ENCODE data around the gene USP3.

USP3 gene

DNA sequence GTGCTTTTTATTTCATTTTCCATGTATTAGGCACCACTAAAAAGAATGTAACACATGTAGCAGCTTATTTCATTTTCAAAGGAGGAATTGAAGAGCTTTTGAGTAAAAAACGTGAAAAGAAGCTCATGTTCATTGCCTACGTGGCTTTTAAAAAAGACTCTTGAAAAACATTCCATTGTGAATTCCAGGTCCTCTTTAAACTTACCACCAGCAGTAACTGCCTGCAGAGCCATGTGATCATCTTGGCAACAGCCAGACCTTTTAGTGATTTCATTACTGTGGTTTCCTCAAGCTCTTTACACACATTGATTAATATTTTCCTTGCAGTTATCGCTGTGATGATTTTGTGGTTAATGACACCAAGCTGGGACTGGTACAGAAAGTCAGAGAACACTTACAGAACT lies 49.0 kb downstream of the USP3 start:
- no peak for DNase-seq

DNA sequence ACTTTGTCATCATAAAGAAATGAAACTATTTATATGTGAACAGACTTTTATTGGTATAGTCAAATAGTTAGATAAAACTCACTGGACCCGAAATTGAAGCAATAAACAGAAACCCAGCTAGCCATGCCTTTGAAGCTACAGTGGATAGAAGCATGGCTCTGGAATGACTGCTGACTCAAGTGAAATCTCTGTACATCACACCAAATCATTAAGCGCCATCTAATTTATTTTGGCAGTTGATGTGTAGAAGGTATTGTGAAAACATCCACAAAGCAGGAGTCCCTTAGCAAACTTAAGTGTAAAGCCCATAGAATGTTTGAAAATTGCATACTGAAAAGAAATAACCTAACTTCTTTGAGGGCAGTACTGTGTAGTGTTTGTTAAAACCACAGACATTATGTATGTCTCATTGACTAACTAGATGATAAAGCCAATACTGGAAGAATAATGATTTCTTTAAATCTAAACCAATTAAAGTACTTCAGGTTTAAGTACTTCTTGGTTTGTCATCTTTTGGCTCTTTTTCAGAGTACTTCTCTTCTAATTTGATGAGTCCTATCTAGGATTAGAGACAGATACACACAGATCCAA lies 50.0 kb downstream of the USP3 start:
- no peak for DNase-seq

DNA sequence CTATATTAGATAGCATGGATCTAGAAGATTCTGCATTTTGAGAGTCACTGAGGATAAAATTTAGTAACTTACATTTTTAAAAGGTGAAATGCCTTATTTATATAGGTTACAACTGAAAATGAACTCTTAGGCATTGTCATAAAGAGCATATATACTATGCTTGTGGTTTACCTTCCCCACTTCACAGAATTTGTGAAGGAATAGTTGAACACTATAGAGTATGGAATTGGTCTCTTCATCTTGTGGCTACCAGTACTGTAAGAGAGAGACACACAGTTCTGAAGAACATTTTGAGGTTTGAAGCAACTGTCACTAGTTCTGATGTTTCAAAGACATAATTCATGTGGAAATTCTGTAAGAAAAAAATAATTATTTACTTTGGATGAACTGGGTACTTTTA lies 51.1 kb downstream of the USP3 start:
- no peak for DNase-seq

DNA sequence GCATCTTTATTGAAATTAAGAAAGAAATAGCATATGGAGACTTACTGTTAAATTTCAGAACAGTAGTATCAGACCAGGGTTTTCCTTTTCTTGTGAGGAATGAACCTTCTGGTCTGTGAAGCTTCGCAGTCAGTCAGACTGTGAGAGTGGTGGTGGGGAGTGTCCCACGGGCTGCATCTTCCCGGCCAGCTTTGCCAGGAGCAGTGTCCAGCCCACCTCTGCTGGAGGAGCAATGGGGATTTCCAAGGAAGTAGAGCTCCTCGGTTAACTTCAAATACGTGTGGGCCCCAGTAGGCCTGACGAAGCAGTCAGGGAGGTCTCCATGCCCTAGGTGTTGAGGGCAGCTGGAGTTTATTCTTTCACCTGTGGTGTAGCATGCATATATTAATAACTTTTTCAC lies 51.9 kb downstream of the USP3 start:
- DNase-seq, result no peak

DNA sequence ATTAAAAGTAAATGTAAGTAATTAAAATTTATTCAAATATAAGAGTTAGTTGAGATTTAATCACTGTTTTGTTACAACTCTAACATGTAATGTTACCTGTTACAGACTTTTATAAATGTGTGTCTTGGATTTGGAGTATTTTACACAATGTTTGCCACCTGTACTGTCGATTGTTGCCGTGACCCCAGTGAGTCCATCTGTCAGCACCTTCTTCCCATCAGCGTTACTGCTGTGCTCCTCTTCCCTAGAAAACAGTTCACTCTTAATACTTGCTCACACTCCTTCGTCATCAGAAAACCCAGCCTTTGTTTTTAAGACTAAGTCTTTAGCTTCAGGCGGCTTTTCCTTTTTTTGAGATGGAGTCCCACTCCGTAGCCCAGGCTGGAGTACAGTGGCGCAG lies 52.3 kb downstream of the USP3 start:
- DNase-seq, result no peak

DNA sequence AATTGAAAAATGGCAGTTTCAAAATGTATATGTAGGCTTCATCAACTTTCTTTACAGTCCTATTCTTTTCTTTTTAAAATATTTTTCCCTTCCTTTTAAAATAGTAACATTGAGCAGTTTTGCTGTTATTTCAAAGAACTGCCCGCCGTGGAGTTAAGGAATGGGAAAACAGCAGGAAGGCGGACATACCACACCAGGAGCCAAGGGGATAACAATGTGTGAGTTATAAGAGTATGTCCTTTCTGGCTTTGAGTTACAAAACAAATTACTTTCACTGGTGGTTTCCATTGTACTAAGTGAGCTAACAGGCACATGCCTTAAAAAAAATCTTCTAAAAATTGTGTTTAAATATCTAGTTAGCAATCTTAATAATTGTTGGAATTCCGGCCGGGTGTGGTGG lies 55.4 kb downstream of the USP3 start:
- no peak for DNase-seq

DNA sequence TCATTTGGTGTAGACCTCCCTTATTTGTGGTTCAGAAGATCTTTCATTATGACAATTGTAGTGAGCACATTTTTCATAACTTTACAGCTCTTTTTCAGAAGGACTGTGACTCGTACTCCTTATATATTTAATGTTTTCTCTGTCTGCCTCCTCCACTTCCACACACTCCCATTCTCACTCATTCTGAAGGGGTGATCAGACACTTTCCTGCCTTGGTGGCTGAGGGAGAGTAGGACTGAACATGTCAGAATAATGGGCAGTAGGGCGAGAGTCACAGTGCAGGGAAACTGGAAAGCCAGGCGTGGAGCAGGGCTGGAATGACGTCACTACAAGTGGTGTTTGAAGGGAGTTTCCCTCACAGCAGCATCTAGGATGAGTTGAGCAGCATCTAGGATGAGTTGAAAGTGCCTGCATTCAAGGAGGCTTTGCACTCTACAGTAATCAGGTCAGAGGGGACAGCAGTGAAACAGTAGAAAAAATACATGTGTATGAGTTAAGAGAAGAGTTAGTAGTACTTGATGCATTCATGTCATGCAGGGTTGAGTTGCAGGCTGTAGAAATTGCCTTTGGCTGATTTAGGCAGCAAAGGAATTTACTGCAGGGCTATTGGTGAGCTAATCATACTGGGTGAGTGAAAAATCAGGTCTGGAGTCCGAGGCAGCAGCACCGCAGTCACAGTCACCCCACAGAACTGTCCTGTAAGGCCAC lies 56.5 kb downstream of the USP3 start:
- DNase-seq, result no peak

DNA sequence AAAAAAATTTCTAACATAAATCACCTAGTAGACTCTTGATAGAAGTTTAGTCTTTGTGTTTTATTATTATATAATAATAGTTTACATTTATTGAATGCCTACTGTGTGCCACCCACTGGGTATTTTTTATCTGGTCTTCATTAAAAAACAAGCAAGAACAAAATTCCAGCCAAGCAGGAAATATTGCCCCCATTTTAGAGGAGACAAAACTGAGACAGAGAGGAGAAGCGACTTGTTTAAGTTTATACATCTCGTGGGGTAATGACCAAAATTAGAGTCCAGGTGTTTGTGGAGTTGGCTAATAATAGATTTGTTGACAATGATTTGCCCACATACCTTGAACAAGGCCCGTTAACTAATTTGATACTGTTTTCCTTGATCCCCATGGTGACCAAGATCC lies 59.7 kb downstream of the USP3 start:
- no peak for DNase-seq

DNA sequence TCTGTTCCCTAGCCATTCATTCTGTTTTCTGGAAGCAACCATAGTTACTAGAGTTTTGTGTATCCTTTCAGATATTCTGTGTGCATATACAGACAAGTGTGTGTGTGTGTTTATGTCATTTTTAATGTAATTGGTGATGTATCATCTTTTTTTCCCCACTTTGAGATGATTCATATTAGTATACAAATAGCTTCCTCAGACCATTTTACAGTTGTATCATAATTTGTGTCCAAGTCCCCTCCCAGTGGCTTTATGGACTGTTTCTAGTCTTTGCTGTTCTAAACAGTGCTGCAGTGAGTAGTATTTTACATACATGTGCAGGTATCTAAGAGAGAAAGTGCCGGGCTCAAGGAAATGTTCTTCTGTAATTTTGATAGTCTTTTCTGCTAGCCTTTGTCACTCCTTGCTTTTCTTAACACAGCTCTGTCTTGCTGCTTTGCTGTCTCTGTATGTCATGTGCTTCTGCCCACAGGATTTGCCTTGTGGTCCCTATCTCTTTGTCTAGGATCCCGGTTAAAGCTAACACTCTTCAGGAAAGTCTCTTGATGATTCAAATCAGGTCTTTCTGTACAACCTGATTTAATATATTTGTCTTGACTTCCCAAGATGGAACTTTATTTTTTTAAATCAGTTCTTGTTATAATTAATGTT lies 61.3 kb downstream of the USP3 start:
- DNase-seq, result no peak

DNA sequence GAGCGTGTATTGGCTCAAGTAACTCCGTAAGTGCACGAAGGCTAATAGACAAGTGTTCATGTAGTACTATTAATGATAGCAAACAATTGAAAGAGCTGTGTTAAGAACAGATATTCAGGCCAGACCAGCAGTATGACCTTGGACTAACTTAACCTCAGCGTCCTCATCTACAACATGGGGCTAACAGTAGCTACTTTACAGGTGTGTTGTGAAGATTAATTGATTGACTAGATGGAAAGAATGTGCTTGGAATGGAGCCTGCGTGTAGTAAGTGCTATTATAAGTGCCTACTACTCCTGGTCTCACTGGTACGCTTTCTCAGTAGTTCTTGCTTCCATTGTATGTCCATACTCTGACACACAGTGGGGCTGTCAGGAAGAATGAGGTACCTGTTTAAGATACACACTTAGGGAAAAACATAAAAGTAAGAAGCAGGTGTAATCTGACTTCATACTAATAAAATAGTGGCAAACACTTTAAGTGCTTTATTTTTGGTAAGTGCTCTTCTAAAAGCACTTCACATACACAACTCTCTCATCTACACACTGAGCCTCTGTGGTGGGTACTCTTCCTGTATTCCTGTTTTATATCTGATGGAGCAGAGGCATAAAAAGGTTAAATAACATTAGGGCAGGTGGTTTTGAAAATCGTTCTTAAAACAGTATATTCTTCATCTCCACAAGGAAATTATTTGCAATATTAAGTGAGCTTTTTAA lies 68.5 kb downstream of the USP3 start:
- no peak for DNase-seq

DNA sequence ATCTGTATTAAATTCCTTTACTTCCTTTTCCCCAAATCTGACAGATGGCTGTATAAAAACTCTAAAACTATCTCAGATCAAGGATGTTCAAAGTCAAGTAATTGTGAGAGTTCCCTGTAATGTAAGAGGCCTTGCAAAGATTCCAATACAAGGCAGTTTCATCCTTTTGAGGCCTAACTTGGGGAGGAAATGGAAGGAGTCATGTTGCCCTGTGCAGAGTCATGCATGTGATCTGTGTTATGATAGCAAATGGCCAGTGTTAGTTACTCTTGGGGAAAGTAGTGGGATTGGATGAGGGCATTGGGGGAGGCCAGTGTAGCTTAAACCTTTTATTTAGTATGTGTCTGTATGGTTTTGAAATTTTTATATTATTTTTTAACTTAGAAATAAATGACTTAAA lies 69.1 kb downstream of the USP3 start:
- no peak for DNase-seq

DNA sequence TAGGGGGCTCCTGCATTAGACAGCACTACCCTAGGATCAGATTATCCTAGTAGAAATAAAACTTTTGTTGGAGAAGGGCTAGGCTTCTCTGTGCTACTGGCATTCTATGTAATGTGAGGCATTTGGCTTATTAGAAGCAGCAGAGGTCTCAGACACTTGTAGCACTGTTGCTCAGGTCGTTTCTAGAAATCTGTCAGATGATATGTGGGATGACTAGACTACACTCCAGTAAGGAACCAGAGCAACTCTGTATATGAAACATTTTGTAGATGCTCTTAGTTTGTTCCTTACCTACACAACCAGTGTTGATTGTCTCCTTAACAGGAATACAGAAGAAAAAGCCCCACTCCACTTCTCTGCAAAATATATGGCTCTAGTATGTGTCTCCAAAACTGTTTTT lies 70.9 kb downstream of the USP3 start:
- no peak for DNase-seq

DNA sequence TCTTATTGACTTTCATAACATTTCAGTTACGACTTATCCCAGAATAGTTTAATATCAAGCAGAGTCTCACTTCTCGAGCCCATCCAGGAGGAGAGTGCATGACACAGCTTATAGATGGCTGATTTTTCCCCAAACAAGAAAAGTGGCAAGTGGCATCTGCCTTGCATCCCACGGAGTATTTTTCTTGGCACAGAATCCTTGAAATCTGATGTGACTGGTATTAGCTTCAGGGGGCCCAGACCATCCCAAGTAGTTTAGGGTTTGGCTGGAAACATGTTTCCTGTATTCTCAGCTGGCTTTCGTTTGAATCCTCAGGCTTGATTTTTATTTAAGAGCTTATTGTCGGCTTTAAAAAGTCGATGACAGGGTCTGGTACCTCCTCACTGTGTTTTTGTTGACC lies 72.0 kb downstream of the USP3 start:
- no peak for DNase-seq

DNA sequence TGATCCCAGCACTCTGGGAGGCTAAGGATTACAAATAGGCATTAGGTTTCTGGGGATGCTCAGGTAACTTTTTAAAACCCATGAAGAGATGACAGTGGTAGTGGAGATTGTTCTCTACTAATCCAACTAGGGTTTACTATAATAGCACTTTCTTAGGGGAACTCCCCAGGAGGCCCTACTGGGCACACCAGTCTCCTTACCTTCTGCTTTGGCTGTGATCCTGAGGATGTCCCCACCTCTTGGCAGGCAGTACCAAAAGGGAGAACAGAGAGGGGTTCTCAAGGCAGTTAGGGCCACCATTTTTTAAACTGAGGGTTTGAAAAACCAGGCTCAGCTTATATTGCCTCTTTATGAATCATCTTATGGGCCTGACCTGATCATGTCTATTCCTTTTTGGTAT lies 77.8 kb downstream of the USP3 start:
- DNase-seq, result no peak

DNA sequence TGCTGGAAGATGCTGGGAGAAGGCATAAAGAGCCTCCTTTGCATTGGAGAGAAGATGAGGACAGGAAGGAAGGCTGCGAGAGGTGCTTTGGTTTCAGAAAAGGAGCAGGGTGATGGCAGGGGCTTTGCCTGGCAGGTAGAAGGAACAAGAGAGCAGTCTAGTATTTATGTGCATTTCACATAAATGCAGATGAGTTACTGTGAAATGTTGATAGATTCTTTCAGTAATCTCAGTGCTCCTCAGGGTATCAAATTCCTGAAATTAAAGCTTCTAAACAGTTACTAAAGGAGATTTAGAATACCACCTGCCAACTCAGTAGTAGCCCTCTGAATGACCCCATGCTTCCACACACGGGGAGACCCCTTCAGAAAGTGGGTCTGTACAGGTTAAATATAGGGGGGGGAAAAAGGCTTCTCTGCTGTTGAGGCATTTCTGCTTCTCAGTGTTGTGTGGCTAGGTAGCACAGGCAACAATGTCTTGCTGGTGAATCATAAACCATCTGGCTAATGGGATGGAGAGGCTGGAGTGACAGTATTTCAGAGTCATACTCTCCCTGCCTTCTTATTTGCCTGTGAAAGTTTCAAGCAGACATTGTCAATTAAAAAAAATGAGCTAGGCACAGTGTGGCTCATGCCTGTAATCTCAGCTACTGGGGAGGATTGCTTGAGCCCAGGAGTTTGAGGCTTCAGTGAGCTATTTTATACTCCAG lies 78.5 kb downstream of the USP3 start:
- DNase-seq, result no peak

DNA sequence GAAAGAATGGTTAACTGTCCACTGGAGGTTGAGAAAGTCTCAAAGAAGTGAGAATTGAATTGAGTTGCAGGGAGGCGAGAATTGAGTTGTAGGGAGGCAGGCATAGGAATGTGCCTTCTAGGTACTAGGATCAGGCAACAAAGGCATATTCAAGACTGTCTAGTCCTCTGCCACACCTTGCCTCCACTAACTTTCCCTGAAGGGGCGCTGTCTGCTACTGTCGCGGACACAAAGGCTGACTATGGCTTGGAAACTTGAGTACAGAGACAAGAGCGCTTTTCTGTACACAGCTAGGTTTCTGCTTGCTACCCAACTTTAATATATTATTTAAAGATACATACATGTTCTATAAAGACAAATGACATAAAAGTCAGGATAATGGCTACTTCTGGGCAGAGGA lies 82.4 kb downstream of the USP3 start:
- no peak for DNase-seq

DNA sequence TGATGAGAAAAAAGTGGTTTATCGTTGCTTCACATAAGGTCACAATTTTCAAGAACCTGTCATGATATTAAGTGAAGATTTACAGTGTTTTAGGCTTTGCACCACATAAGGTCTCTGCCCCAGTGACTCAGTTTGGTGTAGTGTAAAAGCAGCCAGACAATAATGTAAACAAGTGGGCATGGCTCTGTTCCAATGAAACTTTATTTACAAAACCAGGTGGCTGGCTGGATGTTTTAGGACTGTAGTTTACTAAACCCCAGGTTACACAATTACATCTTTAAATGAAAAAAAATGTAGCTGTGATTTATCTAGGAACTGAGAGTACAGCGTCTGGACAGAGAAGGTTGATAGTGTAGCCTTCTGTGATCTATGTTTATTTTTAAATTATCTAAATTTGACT lies 83.1 kb downstream of the USP3 start:
- no peak for DNase-seq

DNA sequence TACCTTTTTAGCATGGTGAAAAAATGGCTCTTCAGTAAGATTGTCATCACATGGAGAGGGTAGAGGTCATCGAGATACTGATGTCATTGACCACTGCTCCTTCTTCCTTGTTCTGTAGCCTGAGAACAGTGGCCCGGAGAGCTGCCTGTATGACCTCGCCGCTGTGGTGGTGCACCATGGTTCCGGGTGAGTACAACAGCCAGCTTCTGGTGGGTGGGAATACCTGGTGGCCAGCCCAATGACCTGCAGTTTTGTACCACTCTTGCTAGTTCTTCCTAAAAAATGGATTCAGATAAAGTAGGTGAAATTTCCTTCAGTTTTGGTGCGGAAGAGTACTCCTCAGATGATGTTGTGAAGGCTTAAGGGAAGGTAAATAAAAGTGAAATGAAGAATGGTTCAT lies 84.4 kb downstream of the USP3 start:
- no peak for DNase-seq

DNA sequence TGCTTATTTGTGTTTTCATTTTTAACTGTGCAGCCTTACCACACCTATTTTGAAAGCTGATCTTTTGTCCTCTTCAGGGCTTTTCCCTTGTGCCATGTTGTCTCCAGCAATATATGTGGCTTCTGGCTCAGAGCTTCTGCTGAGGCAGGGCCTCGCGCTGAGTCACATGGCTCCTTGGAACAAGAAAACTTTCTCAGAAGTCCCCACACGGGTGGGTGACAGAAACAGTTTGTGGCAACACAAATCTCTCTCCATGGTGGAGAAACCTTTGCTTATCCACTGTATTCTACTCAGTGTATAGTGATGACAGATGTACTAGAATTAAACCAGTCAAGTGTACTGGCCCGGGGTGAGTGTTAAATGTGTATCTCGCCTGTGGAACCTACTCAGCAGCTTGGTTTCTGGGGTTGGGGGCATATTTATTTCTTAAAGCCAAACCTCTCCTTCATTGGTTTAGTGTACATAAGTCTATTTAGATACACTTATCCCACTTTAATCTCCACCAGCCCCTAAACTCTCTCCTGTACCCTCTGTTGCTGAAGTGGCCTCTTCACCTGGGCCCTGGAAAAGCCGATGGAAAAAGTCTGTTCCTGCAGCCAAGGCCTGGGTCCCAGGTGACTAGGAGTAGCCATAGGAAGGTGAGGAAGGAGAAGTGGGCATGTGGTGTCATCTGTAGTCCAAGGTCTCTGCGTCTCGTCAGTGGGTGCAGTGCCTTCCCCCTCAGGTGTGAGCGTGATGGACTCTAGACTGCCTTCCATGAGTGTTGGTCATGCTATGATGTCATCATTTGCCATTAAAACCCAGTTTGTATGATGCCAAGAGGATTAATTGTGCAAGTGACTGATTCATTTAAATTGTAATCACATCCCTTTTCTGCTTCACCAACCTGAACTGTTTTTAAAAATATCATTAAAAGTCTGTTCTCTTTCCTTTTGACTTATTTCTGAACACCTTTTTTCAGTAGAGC lies 89.6 kb downstream of the USP3 start:
- DNase-seq, result no peak

DNA sequence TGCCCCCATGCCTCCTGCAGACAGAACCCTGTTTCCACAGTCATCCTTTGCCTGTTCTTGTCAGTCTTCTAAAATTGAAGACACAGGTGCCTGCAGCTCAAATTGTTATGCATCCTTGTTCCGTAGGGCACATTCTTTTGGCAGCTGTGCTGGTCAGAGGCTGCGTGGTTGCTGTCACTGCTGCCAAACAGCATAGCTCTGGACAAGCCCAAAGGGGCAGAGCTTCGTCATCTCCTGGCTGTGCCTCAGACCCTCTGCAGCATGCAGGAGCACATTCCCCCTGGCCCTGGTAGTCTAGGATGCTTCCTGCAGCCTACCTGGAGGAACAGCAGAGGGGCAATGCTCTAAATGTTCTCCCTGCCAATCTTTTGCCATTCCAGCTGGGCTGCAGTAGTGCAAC lies 90.7 kb downstream of the USP3 start:
- DNase-seq, result no peak

DNA sequence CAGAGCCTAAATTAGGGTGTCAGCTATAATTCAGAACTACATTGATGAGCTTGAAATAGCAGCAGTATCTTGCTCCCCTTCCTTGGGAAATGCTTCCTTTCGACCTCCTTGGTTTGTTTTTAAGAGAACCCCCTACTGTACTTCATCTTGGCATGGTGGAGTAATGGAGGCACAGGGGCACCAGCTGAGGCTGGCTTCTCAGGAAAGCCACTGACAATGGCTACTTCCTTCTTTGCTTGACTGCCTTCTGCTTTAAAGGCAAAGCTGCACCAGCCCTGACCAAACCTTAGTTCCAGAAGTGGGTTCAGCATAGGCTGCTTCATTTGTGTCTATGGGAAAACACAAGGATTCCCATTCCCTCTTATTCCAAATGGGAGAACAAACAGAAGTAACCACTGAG lies 91.3 kb downstream of the USP3 start:
- DNase-seq, result no peak

DNA sequence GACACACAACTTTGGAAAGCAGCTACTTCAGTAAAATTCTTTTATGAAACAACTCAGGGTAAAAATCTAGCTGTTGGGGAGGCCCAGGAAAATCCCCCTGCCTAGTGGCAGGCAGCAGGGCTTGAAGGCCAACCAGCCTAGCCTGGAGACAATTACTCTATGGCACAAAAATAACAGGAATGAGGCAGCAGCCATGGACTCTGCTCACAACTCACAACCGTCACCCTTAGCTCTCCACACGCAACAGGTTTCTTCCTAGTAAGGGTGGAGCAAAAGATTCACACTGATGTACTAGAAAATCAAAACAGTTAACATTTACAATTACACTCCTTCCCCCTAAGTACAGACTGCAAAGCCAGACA lies 92.3 kb downstream of the USP3 start:
- no peak for DNase-seq

Data from NCI-H187 (cell line).